HuH-7 (cell line): ENCODE measurements around the gene GDF10.

Experiments used
- DNase-seq: peaks from one replicate; pipeline ENCODE4 v3.0.0; 2011; ENCODE audit warnings: low spot score

GDF10 gene

GRCh38 chr10:47354165-47354564 is 54.2 kb downstream of the GDF10 start:
- peak; percentile 47 for DNase-seq

DNA sequence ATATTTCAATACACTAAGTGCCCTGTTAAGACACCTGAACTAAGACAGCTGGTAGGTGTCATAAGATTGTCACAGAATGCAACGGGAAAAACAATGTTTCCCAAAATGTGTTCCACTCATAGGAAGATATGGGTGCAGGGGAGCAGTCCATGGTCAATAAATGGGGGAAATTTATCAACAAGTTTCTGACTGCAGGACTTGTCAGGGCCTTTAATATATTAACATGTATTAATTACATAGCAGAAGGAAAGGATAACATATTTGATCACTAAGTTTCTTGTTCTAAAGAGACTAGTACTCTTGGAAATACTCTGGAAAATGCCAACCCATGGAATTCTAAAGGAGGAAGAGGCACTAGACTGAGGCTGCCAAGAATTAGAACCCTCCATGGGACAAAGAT is 54.9 kb downstream of the GDF10 start:
- DNase-seq: no peak

DNA sequence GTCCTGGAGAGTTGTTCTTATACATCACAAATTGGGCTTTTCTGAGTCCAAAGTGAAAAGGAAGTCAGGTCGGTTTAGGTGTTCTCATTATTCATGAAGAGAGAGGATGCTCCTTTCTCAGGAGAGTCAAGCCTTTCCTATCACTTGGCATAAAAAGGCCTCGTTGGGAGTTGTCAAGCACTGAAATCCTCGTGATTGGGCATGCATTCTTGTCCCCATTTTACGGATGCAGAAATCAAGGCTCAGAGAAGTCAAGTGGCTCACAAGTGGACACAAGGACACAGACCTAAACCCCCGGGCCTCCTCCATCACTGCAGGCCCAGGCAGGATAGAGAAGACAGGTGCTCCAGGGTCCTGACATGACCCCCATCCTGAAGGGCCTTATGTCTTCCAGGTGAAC is 56.7 kb downstream of the GDF10 start:
- DNase-seq: no peak

DNA sequence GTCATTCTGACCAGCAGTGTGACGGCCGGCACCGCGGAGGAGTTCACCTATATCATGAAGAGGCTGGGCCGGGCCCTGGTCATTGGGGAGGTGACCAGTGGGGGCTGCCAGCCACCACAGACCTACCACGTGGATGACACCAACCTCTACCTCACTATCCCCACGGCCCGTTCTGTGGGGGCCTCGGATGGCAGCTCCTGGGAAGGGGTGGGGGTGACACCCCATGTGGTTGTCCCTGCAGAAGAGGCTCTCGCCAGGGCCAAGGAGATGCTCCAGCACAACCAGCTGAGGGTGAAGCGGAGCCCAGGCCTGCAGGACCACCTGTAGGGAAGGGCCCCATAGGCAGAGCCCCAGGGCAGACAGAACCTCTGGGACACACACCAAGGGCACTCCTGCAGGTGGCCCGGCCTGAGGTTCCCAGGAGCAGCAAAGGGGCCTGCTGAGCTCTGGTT is 57.2 kb downstream of the GDF10 start:
- no peak for DNase-seq

GRCh38 chr10:47357911-47358310 is 57.9 kb downstream of the GDF10 start:
- no peak for DNase-seq

GRCh38 chr10:47358457-47358856 is 58.5 kb downstream of the GDF10 start:
- DNase-seq: no peak

GRCh38 chr10:47359101-47359500 is 59.1 kb downstream of the GDF10 start:
- no peak for DNase-seq

DNA sequence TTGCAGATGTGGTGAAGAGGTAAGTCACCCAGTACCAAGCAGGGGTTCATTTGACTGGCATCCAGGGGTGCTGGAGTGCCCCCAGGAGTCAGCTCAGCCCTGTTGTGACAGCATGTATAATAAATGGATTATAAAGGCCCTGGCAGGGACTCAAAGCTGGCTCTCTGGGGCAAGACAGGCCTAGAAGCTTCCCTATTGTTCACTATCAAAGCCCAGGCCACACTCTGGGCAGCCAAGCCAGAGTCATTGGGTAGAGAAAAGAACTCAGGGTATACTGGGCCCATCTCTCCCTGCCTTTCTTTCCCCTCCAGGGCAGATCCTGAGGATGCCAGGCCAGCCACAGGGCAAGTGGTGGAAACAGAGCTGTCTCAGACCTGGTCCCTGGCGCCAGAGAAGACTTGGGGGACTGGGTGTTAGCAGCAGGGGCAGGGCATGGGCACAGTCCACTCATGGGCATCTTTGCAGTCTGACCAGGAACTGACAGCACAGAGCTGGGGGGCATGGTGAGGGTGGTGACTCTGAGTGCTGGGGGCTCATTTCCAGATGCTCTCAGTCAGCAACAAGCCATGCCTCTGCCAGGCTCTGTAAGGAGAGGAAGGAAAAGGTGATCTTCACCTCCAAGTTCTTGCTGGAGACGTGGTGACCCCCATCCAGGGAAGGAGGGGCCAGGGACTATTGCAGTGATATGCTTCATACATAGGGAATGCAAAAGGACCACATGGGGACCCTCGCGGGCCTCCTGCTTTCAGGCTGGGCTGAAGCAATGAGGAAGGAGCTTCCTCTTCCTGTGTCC is 59.8 kb downstream of the GDF10 start:
- no peak for DNase-seq

DNA sequence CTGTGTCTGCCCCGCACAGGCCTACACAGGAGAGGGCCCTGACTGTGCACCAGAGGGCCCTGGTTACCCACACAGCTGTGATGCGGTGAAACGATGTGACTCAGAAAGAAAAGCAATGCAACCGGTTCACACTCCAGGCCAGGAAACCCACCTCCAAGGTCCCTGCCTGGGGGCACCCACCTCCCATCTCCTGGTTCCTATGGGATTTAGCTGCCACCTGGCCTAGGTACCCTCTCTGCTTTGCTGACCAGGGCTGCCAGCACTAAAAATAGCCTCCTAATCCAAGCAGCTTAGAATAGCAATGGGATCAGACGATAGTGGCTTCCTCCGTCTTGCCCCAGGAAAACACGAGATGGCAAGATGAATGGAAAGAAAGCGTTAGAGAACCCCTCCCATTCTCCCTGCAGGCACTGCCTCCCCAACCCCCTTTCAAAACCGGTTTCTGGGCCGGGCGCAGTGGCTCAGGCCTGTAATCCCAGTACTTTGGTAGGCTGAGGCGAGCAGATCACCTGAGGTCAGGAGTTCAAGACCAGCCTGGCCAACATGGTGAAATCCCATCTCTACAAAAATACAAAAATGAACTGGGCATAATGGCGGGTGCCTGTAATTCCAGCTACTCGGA is 60.5 kb downstream of the GDF10 start:
- DNase-seq: no peak

GRCh38 chr10:47361293-47361692 is 61.3 kb downstream of the GDF10 start:
- DNase-seq: peak; percentile 63

GRCh38 chr10:47362199-47362598 is 62.2 kb downstream of the GDF10 start:
- no peak for DNase-seq
